DOHH2 (cell line): ENCODE data around the gene IGFL1.

Experiments used
- EZH2phosphoT487 ChIP-seq: fragments of 200-600 bp; sonication (generic); IDR thresholded peaks from 2 replicates; pipeline ENCODE4 v1.6.1; 2017; ENCODE audit warnings: borderline replicate concordance, mild to moderate bottlenecking, antibody characterized with exemption, low read length, moderate library complexity, mixed read lengths
- TF ChIP-seq, protein P1 (sequence below): fragments of 200-600 bp; sonication (generic); IDR thresholded peaks from one replicate; pipeline ENCODE4 v1.5.1; 2014; ENCODE audit warnings: antibody characterized with exemption, mild to moderate bottlenecking, low read depth, low read length; ENCODE audit not compliant: poor library complexity, severe bottlenecking

DNA sequence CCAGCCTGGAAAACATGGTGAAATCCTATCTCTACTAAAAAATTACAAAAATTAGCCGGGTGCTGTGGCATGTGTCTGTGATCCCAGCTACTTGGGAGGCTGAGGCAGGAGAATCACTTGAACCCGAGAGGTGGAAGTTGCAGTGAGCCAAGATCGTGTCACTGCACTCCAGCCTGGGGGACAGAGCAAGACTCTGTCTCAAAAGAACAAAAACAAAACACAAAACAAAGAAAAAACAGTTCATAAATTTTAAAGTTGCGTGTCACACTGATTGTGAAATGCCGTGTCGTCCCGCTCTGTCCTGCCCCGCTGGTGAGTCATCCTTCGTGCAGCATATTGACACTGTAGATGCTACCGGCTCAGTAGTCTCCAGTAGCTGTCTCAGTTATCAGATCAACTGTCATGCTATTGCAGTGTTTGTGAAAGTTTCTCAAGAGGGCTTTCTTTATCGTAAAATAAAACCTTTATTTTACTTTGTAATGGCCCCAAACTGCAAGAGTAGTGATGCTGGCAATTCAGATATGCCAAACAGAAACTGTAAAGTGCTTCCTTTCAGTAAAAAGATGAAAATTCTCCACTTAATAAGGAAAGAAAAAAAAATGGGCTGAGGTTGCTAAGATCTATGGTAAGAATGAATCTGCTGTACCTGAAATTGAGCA lies 36.4 kb upstream of the IGFL1 start:
- TF ChIP-seq, protein P1, sequence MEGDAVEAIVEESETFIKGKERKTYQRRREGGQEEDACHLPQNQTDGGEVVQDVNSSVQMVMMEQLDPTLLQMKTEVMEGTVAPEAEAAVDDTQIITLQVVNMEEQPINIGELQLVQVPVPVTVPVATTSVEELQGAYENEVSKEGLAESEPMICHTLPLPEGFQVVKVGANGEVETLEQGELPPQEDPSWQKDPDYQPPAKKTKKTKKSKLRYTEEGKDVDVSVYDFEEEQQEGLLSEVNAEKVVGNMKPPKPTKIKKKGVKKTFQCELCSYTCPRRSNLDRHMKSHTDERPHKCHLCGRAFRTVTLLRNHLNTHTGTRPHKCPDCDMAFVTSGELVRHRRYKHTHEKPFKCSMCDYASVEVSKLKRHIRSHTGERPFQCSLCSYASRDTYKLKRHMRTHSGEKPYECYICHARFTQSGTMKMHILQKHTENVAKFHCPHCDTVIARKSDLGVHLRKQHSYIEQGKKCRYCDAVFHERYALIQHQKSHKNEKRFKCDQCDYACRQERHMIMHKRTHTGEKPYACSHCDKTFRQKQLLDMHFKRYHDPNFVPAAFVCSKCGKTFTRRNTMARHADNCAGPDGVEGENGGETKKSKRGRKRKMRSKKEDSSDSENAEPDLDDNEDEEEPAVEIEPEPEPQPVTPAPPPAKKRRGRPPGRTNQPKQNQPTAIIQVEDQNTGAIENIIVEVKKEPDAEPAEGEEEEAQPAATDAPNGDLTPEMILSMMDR: no peak
- TF ChIP-seq EZH2phosphoT487: no peak
